Activated naive CD8-positive, alpha-beta T cell treated with anti-CD3 and anti-CD28 coated beads, Interleukin-2, amount 50 U/mL, for 16 hours (primary cell): ENCODE data around the gene STOML2.

Experiments used
- DNase-seq: peaks from one replicate; pipeline ENCODE4 v3.0.0-alpha.2; 2020; ENCODE audit warnings: low read depth, low spot score

The STOML2 gene

DNA sequence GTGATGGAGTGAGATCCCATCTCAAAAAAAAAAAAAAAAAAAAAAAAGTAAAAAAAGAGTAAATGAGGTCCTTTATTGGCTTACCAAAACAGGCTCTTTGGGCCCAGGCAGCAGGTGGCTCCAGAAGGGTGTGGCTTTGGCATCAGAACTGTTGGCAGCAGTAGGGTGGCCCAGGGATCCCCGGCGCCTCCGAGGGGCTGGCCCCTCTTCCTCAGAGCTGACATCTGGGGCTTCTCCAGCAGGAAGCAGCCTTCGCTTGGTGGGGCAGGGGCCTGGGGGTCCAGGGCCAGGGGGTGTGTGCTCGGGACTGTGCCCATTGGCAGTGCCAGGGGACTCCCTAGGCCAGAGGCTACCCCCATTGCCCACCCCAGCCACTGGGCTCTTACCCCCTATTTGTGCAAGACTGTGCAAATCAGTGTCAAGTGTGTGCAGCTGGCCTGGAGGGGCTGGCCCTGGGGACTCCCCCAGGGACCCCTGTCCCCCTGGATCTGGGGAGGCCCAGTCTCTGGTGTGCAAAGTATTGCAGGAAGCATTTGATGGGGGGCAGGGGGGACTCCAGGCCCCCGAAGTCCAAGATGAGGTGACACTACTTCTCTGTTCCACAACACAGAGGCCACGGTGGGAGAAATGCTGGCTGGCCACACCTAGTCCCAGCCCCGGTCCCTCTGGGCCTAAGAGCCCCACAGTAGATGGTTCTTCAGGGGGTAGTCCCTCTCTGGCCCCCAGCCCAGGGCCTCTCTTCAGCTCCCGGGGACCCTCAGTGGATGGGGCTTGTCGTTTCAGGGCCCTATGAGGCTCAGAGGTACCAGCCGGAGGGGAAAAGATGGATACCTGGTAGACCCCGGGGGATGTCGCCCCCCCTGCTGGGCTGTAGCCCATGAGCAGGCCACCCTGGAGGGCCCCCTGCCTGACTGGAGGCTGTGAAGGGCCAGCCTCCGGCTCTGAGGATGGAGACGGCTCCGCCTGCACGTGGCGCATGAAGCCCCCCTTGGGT is 4.7 kb upstream of the STOML2 start:
- no peak for DNase-seq

- DNase-seq: no peak
Measured at GRCh38 chr9:35106343-35106730, 3.4 kb upstream of the STOML2 start.

GRCh38 chr9:35105571-35106342 is 2.8 kb upstream of the STOML2 start:
- no peak for DNase-seq

- DNase-seq: no peak
Measured at GRCh38 chr9:35105126-35105525, 2.2 kb upstream of the STOML2 start.

GRCh38 chr9:35104586-35104985 is 1.7 kb upstream of the STOML2 start:
- no peak for DNase-seq

- no peak for DNase-seq
Measured at GRCh38 chr9:35103660-35104191, 795 bp upstream of the STOML2 start.

DNA sequence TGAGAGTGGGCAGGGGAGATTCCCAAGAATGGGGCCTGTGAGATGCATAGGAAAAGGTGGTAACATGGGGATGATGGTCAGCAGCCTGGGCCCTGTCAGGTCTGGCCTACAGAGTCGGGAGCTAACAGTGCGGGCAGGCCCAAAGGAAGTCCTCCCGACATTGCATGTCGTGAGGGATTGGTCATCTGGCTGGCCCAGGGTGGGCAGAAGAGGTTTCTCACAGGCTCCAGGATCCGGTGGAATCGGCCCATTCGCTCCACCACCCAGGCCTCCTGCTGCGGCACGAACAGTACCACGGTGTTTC is 514 bp downstream of the STOML2 start:
- no peak for DNase-seq

GRCh38 chr9:35097573-35097972 is 5.4 kb downstream of the STOML2 start:
- no peak for DNase-seq

DNA sequence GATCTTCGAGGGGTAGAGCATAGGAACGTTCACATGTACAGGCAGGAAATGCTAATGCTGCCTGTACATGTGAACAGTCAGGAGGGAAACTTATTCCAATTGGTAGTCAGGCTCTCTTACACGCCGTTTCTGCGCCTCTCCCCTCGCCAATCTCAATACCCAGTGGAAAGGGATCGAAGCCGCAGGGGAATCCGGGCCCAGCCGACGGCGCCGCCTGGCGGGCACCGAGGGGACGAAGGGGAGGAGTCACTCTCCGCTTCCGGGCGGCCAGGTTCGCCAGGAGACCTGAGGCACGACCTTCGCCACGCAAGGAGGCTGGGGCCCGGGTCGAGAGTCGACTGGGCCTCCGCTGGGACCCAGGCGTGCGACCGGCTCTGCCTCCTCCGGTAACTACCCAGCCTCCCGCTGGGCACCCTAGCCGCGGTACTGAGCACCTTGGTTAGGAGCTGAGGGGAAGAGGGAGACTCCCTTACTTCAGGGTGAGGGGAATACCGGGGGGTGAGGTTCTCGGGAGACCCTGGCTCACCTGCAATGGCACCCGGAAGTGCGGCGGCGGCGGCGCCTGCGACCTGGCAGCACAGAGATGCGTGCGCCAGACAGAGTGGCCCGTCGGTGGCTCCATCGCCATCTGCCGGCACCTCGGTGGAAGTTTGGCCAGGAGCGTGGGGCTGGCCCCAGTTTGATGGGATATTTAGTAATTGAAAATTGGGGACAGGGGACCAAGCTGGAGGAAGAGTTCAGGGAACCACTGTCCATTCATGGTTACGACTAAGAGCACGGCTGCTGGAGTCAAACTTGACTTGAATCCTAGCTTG is 6.7 kb downstream of the STOML2 start, which contains the start of gene PIGO:
PIGO (minus strand) TSS at position 557 of the 815 bp plus-strand sequence. CDS start 1,026 bp downstream, outside the sequence.
- peak; percentile 77 for DNase-seq

GRCh38 chr9:35091536-35091935 is 11.4 kb downstream of the STOML2 start:
- DNase-seq: no peak

GRCh38 chr9:35089434-35089833 is 13.5 kb downstream of the STOML2 start:
- no peak for DNase-seq

DNA sequence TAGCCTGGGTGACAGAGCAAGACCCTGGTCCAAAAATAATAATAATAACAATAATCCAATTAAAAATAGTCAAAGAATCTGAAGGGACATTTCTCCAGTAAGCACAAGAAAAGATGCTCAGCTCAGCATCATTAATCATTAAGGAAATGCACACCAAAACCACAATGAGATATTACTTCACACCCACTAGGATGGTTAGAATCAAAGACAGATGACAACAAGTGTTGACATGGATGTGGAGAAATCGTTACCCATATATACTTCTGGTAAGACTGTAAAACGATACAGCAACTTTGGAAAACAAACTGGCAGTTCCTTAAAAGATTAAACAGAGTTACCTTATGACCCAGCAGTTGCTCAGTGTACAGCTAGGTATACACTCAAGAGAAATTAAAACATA is 17.9 kb downstream of the STOML2 start:
- no peak for DNase-seq

DNA sequence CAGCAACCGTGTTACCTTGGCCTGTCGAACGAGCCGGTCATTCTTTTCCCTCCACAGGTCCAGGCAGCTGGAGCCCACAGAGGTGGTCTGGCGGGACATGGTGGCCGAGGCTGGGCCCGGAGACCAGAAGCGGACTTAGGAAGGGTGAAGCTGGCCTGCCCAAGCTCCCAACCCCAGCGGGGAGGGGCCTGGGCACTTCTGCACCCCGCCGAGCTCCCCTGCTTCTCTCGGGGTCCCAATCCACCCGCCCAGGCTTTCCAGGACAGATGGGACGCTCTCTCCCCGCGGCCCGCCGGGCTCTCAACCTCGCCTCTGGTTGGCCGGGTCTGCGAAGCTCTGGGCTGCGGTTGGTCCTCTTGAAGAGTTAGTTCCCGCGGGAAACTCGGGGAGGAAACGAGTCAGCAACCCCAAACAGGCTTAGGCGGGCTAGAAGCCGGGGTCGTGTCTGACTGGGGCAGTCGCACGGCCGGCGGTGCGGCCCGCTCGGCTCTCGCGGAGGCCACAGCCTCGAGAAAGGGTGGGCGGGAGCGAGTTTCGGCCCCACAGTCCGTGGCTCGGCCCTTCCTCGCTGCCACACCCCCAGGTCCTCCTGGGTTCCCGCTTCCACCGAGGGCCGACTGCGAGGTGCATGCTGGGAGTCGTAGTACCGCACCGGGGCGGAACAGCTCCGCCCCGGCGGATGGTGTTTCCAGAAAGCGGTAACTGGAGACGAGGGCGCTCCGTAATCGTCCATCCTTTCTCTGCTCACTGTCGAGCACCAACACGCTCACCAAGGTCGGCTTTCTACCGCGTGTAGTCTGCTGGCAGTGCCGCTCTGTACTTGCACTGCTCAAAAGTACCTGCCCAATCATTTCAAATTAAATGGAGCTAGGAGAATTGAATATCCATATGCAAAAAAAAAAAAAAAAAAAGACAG is 23.2 kb downstream of the STOML2 start, which contains the start of gene FANCG:
FANCG (minus strand) TSS at position 517 of the 916 bp plus-strand sequence; CDS start at position 99, 418 bp downstream.
- peak; percentile 65 for DNase-seq

- DNase-seq: no peak
Measured at GRCh38 chr9:35079041-35079425, 23.9 kb downstream of the STOML2 start.

DNA sequence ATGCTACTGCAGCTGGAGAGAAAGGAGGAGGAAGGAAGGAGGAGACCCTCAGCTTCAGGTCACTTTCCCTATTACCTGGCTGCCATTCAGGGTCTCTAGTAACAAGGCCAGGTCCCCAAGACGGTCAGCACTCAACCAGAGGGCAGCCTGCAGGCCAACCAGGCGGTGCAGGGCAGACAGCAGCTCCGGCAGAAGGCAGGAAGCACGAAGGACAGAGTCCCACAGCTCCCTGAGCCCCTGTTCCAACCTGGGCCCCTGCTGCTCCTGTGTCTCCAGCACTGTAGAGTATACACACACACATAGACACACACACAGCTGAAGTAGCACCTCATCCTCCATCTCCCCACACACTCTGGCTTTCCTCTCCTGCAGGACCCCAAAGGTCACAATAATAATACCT is 24.9 kb downstream of the STOML2 start:
- DNase-seq: no peak

DNA sequence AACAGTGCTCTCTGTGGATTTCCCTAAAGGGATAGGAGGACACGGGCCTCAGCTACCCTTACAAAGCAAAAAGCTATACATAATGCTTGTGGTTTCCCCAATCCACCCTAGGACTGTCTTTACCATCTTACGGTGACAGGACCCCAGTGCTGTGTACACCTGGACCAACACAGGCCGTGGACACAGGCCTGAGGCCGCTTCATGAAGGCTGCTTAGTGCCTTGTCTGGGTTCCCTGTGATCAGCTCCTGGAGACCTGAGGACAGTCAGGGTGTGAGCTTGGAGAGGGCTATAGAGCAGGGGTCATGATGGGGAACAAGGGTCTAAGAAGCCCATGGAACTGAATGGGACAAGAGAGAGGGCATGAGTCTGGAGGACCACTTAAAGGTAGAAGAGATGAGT is 26.1 kb downstream of the STOML2 start:
- DNase-seq: no peak

DNA sequence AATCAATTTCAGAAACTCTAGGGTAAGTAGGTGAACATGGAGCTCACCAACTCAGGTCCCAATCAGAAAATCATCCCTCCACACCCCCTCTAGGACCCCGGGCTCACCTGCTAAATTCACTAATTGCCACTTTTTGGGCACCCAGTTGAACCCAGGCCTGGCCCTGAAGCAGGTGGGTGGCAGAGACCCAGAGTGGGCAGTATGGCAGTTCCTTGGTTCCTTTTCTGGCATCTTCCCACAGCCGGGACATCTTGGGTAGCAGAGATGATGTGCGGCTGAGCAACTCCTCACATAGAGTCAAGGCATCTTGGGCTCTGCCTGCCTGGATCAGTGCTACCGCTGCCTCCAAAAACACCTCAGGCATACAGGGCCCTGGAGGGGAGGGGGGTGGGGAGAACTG is 27.6 kb downstream of the STOML2 start:
- DNase-seq: no peak

GRCh38 chr9:35074791-35075190 is 28.1 kb downstream of the STOML2 start:
- DNase-seq: no peak

GRCh38 chr9:35074141-35074540 is 28.8 kb downstream of the STOML2 start:
- no peak for DNase-seq

GRCh38 chr9:35073279-35073612 is 29.7 kb downstream of the STOML2 start:
- DNase-seq: no peak
